Activated T-helper 1 cell treated with Interleukin-2 at 50 U/mL for 16 hours (primary cell): Measurements from ENCODE around the gene ATP6V1C2.
"Not testable (repeated sequence)": the region's sequence is repeated elsewhere in the genome, so short reads cannot be mapped to it uniquely, and the experiment has no call there.

Source experiments
- DNase-seq: peaks from one replicate; pipeline ENCODE4 v3.0.0-alpha.2; 2020; ENCODE audit warnings: low read depth

Gene ATP6V1C2

DNA sequence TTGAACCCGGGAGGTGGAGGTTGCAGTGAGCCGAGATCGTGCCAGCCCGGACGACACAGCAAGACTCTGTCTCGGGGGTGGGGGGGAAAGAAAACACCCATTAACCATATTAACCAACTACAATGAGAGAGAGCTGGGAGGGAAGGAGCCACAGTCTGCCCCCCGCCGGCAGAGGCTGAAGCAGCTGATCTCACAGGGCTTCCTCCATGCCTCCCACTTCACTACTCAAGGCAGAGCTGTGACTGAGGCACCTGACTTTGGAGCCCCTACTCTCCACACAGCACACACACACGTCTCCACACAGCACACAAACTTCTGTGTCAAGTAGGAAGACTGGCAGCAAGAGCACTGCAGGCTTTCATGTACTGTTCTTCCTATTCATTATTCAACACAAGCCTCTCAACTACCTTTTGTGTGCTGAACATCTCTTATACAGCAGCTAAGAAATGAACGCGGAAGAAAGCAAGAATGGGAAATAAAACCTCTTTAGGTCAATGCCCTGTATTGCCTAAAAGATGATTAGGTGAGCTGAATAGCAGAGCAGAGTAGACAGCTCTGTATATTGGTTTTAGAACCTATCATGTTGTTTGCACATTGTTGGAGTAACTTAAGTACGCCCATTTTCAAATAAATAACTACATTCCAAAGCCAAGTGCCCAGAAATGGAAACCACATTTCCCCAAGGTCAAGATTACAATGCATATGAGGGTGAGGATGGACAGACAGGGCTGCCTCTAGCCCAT is 65.0 kb downstream of the ATP6V1C2 start:
- no peak for DNase-seq

DNA sequence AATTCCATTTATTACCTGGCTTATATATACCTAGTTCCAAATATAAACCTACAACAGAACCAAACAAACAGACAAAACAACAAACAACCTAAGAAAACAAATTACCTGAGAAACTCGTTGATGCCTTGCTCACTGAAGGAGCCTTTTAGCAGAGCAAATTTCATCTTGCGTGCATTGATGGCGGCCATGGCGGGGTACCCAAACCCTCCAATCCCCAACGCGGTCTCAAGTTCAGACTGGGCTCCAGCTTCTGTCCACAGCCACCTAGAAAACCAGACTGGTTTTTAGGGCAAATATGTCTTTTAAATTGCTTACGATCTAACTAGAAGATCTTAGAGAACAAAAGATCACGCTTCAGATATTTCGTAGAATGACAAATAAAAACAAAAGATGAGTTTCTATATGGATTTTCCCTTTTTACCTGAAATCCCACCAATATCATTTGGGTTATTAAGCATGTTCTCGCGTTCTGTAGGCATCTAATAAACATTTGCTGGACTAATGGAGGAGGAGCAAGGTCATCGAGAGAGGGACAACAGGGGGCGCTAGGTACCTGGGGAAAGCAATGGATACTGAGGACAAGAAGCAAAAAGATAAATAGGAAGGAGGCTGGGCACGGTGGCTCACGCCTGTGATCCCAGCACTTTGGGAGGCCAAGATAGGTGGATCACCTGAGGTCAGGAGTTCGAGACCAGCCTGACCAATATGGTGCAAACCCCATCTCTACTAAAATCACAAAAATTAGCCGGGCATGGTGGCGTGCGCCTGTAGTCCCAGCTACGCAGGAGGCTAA is 65.9 kb downstream of the ATP6V1C2 start:
- no peak for DNase-seq

DNA sequence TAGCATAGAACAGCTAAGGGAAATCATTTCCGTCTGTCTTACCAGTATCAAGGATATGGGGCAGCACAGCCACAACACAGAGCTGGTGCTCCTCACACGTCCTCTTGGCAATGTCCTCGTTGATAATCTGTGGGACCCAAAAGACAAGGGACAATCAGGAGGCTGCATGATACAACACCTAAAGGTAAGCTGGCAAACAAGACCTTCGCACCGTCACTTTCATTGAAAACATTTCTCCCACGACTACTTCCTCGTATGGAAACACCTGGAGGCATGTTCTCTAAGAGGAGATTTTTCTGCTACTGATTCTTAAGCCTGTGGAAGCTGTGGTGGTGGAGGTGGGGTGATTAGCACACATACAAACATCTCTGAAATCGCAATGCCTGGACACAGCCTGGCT is 67.4 kb downstream of the ATP6V1C2 start:
- no peak for DNase-seq

DNA sequence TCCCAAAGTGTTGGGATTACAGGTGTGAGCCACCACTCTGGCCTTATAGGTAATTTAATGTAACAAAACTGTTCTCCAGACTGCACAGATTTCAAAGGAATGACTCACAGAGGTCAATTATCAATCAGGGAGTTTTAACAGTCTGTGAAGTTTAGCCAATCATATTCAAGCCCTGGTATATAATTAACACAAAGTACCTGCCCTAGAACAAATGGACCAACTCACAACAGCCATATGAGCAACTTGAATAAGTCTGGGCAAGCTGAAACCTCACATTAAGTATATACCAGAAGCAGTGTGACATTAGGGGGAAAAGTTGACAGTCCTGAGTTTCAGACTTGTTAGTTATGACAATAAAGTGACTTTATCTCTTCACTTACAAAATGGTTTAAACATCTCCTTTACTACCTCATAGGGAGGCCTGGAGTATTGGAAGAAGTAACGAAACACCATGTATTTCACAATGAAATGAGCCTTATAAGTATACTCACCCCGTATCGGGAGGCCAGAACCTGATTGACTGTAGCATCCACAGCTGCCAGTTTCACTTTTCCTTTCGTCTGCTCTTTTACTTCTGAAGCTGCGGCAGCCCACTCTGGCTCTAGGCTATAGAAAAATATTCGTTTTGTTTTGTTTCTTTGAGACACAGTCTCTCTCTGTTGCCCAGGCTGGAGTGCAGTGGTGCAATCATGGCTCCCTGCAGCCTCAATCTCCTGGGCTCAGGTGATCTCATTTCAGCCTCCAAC is 69.0 kb downstream of the ATP6V1C2 start:
- no peak for DNase-seq

DNA sequence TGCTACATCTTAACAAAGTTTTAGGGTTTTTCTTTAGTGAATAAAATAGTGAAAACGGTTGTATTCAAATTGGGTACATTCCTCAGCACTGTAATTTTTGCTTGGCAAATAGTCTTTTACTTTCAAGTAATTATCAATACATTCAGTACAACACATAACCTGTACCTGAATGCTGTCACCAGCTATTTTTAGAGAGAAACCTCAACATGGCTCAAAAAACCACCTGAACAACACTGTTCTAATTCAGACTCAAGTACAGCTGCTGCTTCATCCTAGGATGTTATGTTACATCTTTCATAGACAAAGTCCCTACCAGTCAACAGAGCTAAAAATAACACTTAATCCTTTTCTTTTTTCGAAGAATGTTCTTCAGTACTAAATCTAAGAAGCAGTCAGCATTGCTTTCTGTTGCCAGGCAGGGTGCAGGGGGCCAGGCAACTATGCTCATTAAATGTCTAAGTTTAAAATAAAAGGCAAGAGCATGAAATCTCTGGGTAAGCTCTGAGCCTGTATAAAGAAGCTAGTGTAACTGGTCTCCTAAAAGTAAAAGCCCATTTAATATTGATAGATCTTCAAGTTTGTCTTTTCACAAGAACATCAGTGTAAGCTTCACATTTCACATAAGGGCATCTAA is 70.7 kb downstream of the ATP6V1C2 start:
- DNase-seq: no peak

DNA sequence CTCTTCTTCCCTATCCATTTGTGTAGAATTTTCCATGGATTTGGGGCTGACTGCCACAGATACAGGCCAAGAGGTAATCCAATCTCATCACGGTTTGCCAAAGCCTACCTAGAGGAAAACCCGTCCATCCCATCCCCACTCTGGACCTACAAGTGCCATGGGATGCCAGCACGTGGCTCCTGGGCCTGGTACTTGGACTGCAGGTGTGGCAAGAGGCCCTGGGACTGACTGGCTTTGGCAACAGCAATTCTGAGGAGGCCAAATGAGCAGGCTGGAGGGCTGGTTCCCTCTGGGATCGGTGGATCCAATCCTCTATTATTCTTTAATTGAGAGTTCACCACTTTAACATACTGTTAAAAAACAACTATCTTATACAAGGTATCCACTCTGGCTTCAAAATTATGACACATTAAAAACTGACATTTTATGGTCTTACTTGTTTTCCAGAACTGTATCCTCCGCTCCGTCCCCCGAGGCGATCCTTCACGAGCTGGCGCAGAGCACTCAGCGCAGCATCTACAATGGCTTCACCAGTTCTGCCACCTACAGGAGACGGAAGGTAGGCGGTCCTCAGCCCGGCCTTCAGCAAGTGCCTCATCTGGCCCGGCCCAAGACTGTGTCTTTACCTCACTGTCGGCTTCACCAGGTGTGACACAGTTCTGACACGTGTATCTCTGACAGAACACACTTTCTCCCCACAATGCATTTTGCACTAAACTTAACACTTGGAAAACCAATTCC is 71.4 kb downstream of the ATP6V1C2 start:
- DNase-seq: no peak

DNA sequence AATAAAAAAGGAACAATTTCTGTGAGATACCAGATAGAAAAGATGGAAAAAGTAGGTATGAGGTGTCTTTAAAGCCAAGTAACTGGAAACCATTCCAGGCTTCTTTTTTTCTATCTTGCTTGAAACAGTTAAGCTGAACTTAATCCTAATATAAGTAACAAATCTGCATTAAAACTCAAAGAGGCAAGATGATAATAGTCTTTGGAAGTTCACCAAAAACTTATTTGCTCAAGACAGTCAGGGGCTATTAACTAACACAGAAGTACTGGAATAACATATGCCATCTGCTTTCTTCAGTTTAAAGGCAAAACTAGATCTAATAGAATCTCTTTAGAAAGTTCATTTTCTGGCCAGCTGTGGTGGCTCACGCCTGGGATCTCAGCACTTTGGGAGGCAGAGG is 72.4 kb downstream of the ATP6V1C2 start:
- no peak for DNase-seq

DNA sequence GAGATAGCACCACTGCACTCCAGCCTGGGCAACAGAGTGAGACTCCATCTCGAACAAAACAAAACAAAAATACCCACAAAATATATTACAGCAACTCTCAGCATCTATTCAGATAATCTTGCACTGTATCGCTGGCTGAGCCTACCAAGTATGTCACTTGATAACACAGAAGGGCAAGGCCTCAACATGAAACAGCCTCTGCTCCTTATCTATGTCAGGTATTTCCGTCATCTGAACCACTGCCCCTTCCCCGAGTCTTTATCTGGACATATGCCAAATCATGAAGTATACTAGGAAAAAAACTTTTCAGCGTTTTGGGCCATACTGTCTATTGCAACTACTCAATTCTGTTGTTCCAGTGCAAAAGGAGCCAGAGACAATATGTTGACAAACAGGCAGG is 73.4 kb downstream of the ATP6V1C2 start:
- DNase-seq: no peak

DNA sequence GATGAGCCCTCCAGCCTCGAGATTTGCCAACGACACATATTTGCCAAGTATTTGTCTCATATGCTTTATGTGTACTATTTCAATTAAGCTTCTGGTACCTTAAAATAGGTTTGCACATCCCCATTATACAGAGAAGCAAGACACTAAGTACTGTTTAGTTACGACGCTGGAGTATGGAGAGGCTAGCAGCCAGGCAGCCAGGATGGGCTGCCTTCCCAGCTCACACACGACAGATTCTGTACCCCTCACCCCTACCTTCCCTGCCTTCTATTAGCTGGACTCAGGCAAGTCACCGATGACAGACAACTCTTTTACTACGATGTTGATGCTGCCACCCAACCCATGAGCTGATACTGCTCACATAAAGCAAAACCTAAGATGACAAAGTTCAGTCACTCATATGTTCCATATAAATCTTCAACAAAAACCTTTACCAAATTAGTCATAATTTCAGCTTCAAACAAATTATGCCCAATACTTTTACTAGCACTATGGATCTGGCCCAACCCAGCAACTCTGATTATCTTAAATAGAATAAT is 74.1 kb downstream of the ATP6V1C2 start:
- no peak for DNase-seq

DNA sequence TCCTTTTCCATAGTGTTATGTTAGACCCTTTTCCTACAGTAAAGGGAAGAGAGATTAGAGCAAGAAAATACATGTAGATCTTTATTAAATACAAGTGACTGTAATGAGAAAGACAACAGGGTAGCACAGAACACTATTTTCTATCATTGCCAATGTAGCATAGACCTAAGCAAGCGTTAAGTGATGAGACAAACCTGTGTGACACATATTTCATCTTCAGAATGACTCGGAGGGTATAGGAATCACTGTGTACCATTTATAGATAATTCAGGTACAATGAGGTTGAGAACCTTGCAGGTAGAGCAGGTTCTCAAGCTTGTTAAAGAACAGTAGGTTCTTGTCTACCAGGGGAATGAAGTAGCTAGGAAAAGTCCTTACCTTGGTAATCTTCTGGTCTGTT is 75.3 kb downstream of the ATP6V1C2 start:
- no peak for DNase-seq

DNA sequence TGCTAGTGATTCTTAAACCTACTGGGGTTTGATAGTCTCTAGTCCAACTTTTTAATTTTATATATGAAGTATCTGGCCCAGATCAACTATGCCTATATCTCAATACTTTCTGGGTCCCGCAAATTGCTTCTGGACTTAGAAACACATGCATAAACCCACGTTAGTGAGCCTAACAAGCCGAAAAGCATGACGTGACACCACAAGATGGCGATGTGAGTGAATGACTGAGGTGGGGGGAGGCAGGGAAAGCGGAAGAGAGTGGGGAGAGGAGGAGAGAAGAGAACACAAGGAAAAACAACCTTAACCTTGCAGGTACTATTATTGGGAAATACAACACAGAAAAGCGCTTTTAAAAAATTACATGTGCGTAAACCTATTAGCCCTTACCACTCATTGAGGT is 77.4 kb downstream of the ATP6V1C2 start:
- DNase-seq: no peak

DNA sequence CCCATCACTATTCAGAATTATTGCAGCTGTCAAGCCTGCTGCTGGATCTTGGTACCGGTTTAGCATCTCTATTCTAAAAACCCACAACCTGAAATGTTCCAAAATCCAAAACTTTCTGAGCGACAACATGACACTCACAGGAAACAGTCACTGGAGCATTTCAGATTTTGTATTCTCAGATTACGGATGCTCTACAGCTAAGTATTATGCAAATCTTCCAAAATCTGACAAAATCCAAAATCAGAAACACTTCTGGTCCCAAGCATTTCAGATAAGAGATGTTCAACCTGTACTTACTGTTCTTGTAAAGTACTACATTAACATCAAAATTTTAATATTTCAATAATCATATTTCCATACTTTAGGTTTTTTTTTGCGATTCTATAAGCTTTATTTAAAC is 78.7 kb downstream of the ATP6V1C2 start:
- DNase-seq: no peak

DNA sequence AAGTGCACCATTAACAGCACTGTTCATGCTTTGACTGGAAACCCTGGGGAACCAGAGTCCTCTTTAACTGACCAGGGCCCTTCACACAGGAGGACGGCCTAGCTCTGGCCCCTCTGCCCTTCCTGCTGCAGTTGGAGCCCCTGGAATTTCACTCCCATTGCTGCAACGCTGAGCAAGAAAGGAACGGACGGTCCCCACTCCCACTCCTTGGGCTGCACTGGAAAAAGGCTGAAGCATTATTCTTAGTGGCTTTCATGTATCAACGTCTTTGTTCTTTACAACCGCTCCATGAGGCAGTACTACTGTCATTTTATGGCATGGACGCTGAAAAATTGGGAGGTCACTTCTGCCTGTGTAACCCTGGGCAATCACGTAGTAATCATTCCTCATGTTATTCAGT is 81.2 kb downstream of the ATP6V1C2 start:
- no peak for DNase-seq

DNA sequence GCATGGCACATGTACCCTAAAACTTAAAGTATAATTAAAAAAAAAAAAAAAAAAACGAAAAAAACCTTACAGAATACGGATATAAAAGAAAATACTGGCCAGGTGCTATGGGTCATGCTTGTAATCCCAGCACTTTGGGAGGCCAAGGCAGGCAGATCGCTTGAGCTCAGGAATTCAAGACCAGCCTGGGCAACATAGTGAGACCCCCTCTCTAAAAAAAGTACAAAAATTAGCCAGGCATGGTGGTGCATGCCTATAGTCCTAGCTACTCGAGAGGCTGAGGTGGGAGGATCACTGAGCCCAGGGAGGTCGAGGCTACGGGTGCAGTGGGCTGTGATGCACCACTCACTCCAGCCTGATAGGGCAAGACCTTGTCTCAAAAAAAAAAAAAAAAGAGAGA is 84.6 kb downstream of the ATP6V1C2 start:
- not testable (repeated sequence) for DNase-seq

DNA sequence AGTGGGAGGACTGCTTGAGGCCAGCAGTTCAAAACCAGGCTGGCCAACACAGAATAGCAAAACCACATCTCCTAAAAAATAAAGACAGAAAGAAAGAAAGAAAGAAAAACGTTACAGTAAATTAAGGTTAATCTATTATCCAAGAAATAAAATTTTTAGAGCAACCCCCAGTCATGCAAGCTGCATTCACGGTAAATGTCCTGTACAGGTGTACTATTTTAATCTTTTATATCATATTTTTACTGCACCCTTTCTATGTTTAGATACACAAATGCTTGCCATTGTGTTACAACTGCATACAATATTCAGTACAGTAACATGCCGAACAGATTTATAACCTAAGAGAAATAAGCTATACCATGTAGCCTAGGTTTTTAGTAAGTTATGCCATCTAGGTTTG is 85.1 kb downstream of the ATP6V1C2 start:
- DNase-seq: no peak

DNA sequence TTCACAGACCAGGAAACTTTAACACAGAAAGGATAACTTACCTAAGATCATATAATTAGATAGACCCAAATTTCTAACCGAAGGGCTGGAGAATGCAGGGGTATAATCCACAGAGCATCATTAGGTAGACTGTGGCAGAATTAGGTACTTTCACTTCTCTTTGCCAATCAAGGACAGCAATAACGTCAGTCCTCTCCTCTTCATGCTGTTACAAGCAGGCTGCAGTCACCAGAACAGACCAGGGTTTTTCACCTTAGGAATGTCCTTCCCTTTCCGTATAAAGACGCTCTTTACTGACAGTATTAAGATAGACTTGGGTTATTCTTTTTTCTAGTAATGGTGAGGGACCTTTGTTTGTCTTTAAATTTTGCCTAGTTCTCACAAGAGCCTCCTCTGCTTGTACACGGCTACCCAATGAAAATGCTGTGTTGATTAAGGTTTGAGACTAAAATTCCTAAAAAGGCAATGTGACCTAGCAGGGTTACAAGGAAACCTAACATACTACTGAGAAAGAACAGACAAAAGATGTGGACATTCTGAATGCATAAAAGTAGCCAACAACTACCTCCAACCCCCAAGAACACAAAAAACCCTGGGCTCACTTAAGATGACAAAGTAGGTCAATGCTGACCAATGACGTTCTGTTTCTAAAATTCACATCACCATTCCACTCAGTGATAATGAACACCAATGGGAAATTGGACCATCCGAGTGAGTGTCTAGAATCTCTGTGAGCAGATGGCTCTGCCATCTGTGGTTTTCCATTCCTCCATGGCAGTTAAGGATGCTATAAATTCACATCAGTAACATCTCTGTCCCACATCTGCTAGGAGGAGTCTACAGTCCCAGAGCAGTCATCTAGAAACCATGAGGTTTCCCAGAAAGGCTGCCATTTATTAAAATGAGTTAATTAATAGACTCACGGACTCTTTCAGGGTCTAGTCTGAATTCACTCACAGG is 89.1 kb downstream of the ATP6V1C2 start:
- no peak for DNase-seq

DNA sequence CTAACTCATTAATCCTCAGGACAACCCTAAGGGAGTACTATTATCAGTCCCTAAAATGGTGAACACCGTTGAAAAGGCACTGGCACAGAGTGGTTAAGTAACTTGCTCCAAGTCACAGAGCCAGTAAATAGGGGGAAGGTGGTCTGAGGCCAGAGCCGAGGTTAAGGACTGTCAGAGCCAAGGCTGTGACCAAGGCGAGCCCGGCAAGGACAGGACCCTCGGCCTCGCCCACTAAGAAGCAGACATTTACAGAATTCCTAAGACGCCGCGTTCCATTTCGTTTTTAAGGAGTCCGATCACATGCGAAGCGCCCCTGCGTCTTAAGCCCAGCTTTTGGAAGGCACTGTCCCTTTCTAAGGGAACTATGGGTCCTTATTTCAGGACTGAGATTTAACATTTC is 90.1 kb downstream of the ATP6V1C2 start:
- no peak for DNase-seq

DNA sequence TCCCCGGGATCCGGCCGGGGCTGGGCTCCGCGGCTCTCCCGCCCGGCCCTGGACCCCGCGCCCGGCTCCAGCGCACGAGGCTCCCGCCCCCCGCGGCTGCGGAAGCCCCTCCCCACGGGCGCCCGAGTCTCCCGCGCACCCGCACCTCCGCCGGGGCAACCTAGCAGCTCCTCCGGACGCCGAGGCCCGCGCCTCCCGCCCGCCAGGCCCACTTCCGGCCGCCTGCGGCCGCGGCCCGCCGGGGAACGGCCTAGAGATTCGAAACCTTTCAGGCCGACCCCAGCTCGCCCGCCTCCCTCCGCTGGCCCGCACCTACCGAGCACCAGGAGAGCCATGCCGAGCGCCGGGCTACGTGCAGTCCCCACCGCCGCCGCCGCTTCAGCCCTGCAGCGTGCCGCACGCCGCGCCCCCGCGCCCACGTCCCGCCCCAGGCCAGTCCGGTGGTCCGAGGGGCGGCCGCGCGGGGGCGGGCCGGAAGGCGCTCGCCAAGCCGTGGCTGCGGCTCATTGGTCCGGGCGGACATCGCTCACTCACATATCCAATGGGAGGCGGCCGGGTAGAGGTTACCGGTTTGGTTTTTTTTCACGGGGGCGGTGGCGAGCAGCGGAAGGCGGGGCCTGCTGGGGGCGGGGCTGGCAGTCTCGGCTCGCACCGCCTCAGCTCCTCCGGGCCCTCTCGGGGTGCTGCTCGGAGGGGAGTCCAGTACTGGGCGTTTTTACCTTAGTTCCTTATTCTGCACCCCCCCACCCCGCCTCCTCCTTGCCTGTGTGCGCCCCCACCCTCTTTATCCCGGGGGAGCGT is 91.1 kb downstream of the ATP6V1C2 start, which contains the start of gene PDIA6:
PDIA6 (minus strand) TSS at position 424 of the 801 bp plus-strand sequence; CDS start at position 335, 89 bp downstream.
- peak; percentile 88 for DNase-seq
